Peyer's patch (tissue), 4 donors: ENCODE data around the gene HNRNPUL1. TPM values are rescaled to one million over a fixed set of nuclear protein-coding genes. Genes with fewer than 3 reads are reported as not detected.

Experiments used
- DNase-seq, 3 donors: peaks; one replicate each; pipeline ENCODE4 v3.0.0-alpha.2; 2017 to 2019
- H3K27ac ChIP-seq, 4 donors: fragments of 200-600 bp; sonication (generic); one replicate each; pipeline ENCODE4 v1.5.1; 2016 to 2019
- H3K27me3 ChIP-seq, 2 donors: fragments of 200-600 bp; sonication (generic); one replicate each; pipeline ENCODE4 v1.5.1; 2019
- H3K36me3 ChIP-seq, 3 donors: fragments of 200-600 bp; sonication (generic); one replicate each; pipeline ENCODE4 v1.5.1; 2016 to 2019
- H3K4me1 ChIP-seq, 4 donors: fragments of 200-600 bp; sonication (generic); one replicate each; pipeline ENCODE4 v1.5.1; 2016 to 2019
- H3K4me3 ChIP-seq, 4 donors: fragments of 200-600 bp; sonication (generic); 1 replicate in 3 of 4; 2 replicates in 1 of 4; pipeline ENCODE4 v1.5.1; 2016 to 2019; ENCODE audit warnings: mild to moderate bottlenecking in 1 of 4
- H3K9me3 ChIP-seq, 4 donors: fragments of 200-600 bp; sonication (generic); one replicate each; pipeline ENCODE4 v1.5.1; 2016 to 2019; ENCODE audit warnings: mild to moderate bottlenecking in 1 of 4
- POLR2A ChIP-seq, 2 donors: fragments of 450-650 bp; IDR thresholded peaks; one replicate each; pipeline ENCODE4 v1.5.1; 2017; ENCODE audit warnings: antibody characterized with exemption in 2 of 2, mild to moderate bottlenecking in 2 of 2, moderate library complexity in 2 of 2
- total RNA-seq, 4 donors: library from RNA; depleted of rRNA; stranded (reverse); fragments of >200 nt; gene quantifications; one replicate each; pipeline ENCODE4 v1.1.0, GENCODE V29; 2016
- TF ChIP-seq, protein P1 (sequence below), 6 experiments: fragments of 450-650 bp in 4 of 6; fragments of 200-600 bp in 2 of 6; sonication (generic) in 1 of 6; IDR thresholded peaks; one replicate each; pipeline ENCODE4 v1.5.1; 2017 to 2019; ENCODE audit warnings: antibody characterized with exemption in 6 of 6, mild to moderate bottlenecking in 3 of 6, moderate library complexity in 1 of 6

Gene HNRNPUL1
- total RNA-seq, 4 donors from 2014 or later: 123 to 244 (median 167) TPM

DNA sequence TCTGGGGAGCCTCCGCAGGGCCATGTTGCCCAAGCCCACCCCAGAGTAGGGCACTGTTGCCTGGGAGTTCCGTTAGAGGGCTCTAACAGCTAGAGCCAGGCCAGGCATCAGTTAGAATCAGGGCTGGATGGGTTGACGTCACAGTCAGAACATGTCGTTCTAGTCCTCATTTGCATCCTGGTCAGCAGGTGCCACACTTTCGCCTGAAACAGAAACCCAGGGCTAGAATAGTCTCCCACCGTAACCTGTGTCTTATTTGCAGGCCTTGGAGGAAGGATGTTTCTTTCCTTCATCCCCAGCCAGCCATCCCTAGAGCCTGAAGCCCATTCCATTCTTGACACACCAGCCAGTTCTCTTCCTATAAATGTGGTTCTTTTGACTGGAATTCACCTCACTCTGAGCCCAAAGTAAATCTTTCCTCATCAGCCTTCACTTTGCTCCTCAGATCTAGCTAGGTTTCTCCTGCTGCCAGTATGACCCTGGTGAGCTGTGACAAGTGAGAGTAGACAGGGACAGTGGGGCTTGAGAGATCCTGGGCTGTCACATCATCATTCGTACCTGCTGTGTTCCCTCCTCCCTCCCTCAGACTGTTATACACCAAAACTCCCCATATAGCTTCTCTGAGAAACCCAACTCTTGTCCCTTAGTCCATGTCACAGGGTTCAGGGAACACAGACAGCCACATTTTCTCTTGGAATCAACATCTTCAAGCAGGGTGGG lies 33.6 kb downstream of the HNRNPUL1 start:
- H3K36me3 ChIP-seq: peaks cover 0 to 84% (median 0%) of the 10 kb centered on the region in 3 donors
- H3K9me3 ChIP-seq: no peaks in the 10 kb centered on the region
- no peak overlapping the region for H3K4me3 ChIP-seq
- H3K4me1 ChIP-seq: peaks cover 0 to 50% (median 30%) of the 10 kb centered on the region in 4 donors
- peak overlapping the region; percentile 86 to 93 (median 88) for H3K27ac ChIP-seq
- DNase-seq: peak; percentile 20 to 91 (median 85)
- TF ChIP-seq, protein P1, sequence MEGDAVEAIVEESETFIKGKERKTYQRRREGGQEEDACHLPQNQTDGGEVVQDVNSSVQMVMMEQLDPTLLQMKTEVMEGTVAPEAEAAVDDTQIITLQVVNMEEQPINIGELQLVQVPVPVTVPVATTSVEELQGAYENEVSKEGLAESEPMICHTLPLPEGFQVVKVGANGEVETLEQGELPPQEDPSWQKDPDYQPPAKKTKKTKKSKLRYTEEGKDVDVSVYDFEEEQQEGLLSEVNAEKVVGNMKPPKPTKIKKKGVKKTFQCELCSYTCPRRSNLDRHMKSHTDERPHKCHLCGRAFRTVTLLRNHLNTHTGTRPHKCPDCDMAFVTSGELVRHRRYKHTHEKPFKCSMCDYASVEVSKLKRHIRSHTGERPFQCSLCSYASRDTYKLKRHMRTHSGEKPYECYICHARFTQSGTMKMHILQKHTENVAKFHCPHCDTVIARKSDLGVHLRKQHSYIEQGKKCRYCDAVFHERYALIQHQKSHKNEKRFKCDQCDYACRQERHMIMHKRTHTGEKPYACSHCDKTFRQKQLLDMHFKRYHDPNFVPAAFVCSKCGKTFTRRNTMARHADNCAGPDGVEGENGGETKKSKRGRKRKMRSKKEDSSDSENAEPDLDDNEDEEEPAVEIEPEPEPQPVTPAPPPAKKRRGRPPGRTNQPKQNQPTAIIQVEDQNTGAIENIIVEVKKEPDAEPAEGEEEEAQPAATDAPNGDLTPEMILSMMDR (IDR thresholded peaks at IDR 0.05): no peak
- TF ChIP-seq POLR2A (IDR thresholded peaks at IDR 0.05): no peak
- H3K27me3 ChIP-seq: no peaks in the 10 kb centered on the region

DNA sequence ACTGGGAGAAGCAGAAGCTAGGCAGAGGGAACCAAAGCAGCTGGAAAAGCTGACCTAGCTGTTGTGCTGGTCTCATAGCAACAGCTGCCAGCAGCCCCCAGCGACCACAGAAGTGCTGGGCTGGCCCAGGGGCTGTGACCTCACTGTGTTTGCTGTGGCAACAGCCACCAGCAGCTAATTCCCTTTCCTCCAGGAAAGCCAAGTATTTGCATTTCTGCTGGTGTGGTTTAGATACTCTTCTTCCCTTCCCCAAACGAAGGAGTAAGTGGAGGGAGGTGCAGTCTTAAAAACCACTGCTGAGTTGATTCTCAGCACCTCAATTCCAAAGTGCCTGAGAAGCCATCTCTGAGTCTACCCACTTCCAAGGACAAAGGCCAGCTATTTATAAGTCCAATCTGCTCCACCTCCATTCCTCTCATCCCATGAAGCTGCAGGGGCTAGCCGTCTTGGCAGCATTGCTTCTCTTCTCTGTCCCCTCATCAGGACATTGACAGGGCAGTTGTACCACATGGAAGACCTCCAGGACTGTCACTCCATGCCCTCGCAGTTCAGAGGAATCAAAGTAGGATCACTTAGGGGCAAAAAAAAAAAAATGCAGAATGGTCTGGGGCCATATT lies 34.3 kb downstream of the HNRNPUL1 start:
- Histone ChIP-seq H3K4me1 (peaks cover 0 to 50% (median 34%) of the 10 kb centered on the region in 4 donors), H3K4me3 (peak overlapping the region in 1 of 4 donors; percentile 6)

DNA sequence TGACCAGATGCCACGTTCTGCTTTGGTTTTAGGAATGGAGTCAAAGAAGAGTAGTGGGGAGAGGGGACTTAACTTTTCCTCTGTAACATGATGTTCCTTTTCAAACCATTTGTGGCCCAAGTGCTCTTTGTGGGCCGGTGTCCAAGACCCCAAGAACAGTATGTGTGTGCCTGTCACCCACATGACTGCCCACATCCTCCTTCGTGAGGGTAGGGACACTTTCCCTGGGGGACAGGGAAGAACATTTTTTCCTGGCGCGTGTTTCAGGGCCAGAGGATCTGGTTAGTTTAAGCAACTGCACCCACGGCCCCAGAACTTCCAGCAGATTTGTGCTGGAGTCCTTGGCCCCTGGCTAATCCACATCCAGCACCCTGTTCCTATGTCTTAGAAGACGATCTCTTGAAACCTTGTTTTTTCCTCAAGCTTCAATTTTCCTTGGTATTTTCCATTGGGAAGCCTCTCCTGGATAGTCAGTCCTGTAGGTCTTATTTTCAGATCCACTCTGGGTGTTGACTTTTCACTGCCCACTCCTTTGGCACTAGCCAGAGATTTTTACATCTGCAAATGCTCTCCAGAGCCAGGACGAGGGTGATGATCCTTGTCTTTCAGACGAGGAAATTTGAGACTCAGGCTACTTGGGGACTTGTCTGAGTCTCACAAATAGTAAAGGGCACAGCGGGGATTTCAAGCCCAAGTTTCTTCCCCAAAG lies 35.0 kb downstream of the HNRNPUL1 start:
- no peak overlapping the region for H3K4me3 ChIP-seq
- peak in 2 of 3 donors; percentile 47 to 78 for DNase-seq
- H3K27me3 ChIP-seq: no peaks in the 10 kb centered on the region
- peak overlapping the region; percentile 86 to 93 (median 88) for H3K27ac ChIP-seq
- peaks cover 0 to 84% (median 0%) of the 10 kb centered on the region in 3 donors for H3K36me3 ChIP-seq
- peaks cover 0 to 50% (median 37%) of the 10 kb centered on the region in 4 donors for H3K4me1 ChIP-seq
- H3K9me3 ChIP-seq: no peaks in the 10 kb centered on the region
- TF ChIP-seq POLR2A (IDR thresholded peaks at IDR 0.05): no peak
- TF ChIP-seq, protein P1 (IDR thresholded peaks at IDR 0.05): no peak

More for the DNA sequence above, 34.3 kb downstream of the HNRNPUL1 start:
- Histone ChIP-seq H3K36me3 (peaks cover 0 to 84% (median 0%) of the 10 kb centered on the region in 3 donors), H3K9me3 (no peaks in the 10 kb centered on the region), H3K27ac (peak overlapping the region; percentile 86 to 93 (median 88)), H3K27me3 (no peaks in the 10 kb centered on the region)
- DNase-seq: peak; percentile 65 to 87 (median 66)
- no peak for TF ChIP-seq POLR2A (IDR thresholded peaks at IDR 0.05)
- TF ChIP-seq, protein P1 (IDR thresholded peaks at IDR 0.05): no peak

DNA sequence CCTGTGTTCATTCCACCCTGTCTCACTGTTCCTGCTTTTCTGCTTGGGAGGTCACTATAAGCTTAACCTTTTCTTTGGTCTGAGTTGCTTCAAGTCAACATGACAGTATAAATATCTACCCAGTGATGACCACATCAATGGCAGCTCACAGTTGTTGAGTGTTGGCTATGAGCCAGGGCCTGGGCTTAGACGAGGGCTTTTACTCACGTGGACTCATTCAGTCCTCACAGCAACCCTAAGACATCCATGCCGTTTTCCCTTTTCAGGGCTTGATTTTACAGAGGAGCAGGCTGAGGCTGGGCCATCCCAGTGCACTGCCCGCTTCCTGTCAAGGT lies 35.5 kb downstream of the HNRNPUL1 start:
- no peak for TF ChIP-seq POLR2A (IDR thresholded peaks at IDR 0.05)
- TF ChIP-seq, protein P1 (IDR thresholded peaks at IDR 0.05): no peak
- DNase-seq: peak; percentile 45 to 77 (median 52)
- no peaks in the 10 kb centered on the region for H3K9me3 ChIP-seq
- no peaks in the 10 kb centered on the region for H3K27me3 ChIP-seq
- H3K36me3 ChIP-seq: peaks cover 0 to 84% (median 0%) of the 10 kb centered on the region in 3 donors
- H3K4me3 ChIP-seq: no peak overlapping the region
- peak overlapping the region; percentile 86 to 93 (median 88) for H3K27ac ChIP-seq
- peaks cover 0 to 50% (median 37%) of the 10 kb centered on the region in 4 donors for H3K4me1 ChIP-seq

DNA sequence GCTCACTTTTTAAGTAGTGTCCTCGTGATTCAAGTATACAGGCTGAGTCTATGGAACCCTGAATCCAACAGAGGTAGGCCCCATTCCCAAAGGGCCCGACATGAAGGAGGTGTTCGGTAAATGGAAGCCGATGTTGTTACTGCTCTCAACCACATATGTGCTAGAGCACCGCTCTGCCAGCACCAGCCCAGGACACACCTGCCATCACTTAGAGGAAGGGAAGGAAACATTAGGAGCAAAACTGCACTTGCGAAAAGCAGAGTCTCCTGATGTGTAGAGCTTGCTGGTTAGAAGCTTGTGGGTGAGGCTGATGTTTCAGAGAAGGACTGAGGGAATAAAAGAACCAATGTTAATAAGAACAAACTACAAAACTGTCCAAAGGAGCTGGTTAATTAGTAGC lies 36.4 kb downstream of the HNRNPUL1 start:
- no peaks in the 10 kb centered on the region for H3K9me3 ChIP-seq
- no peak overlapping the region for H3K4me3 ChIP-seq
- DNase-seq: peak in 1 of 3 donors; percentile 13
- H3K27ac ChIP-seq: peak overlapping the region in 3 of 4 donors; percentile 86 to 93 (median 88)
- peaks cover 0 to 50% (median 37%) of the 10 kb centered on the region in 4 donors for H3K4me1 ChIP-seq
- no peak for TF ChIP-seq POLR2A (IDR thresholded peaks at IDR 0.05)
- no peaks in the 10 kb centered on the region for H3K27me3 ChIP-seq
- H3K36me3 ChIP-seq: peaks cover 0 to 84% (median 0%) of the 10 kb centered on the region in 3 donors
